Colonic mucosa (tissue), 4 donors: ENCODE results near the gene ANK2. TPM values are rescaled to one million over a fixed set of nuclear protein-coding genes. Genes with fewer than 3 reads are reported as not detected.

Experiments used
- DNase-seq: peaks from one replicate; pipeline ENCODE4 v3.0.0-alpha.2; 2020
- H3K27ac ChIP-seq: fragments of 200-600 bp; one replicate; pipeline ENCODE4 v1.8.0; 2021
- H3K27me3 ChIP-seq: fragments of 200-600 bp; one replicate; pipeline ENCODE4 v1.8.0; 2021
- H3K36me3 ChIP-seq: fragments of 200-600 bp; one replicate; pipeline ENCODE4 v1.8.0; 2021
- H3K4me1 ChIP-seq: fragments of 200-600 bp; one replicate; pipeline ENCODE4 v1.8.0; 2021; ENCODE audit warnings: mild to moderate bottlenecking
- H3K4me3 ChIP-seq: fragments of 200-600 bp; one replicate; pipeline ENCODE4 v1.8.0; 2021
- H3K9ac ChIP-seq, 2 donors: one replicate each; pipeline ENCODE4 v1.7.0; 2013; ENCODE audit warnings: control low read depth in 2 of 2, low read depth in 2 of 2, low read length in 2 of 2
- H3K9me3 ChIP-seq: fragments of 200-600 bp; one replicate; pipeline ENCODE4 v1.8.0; 2021
- CTCF ChIP-seq: fragments of 200-600 bp; IDR thresholded peaks from one replicate; pipeline ENCODE4 v1.8.0; 2022; ENCODE audit warnings: antibody characterized with exemption, mild to moderate bottlenecking
- intact Hi-C: fragments of 100-400 bp; cut with DNase I; formaldehyde crosslinking; loops from one replicate; pipeline ENCODE4 v1.14.1; 2022
- total RNA-seq, 2 donors: library from RNA; stranded (reverse); fragmentation: NEBNext Ultra II Directional in 1 of 2; extraction: Animal tissue kit (Norgen Biotek cat#: 25700) in 1 of 2; gene quantifications; one replicate each; pipeline ENCODE4 v1.2.1, GENCODE V29; 2021
- donor health status: healthy.
- donor health status: DM: no; HTN: no; CAD: no.
- donor health status: DM: no; HTN: no; CAD: no.

Gene ANK2
- total RNA-seq, 2 donors from 2014 or later, result 4.6 to 20.7 TPM

GRCh38 chr4:113292371-113293042 lies 243.1 kb downstream of the ANK2 start:
- H3K4me1 ChIP-seq, result no peaks in the 10 kb centered on the region
- intact Hi-C loops, result no loop called here
- H3K9me3 ChIP-seq, result no peaks in the 10 kb centered on the region
- H3K4me3 ChIP-seq, result no peak overlapping the region
- peak overlapping the region; percentile 49 for H3K27ac ChIP-seq
- DNase-seq, result peak; percentile 44
- no peak for TF ChIP-seq CTCF
- no peaks in the 10 kb centered on the region for H3K36me3 ChIP-seq
- H3K27me3 ChIP-seq, result no peaks in the 10 kb centered on the region
- H3K9ac ChIP-seq, result no peak overlapping the region

GRCh38 chr4:113293043-113293560 lies 243.6 kb downstream of the ANK2 start:
- intact Hi-C loops, result no loop called here
- Histone ChIP-seq H3K27me3 (no peaks in the 10 kb centered on the region), H3K4me1 (no peaks in the 10 kb centered on the region), H3K9ac (no peak overlapping the region), H3K4me3 (no peak overlapping the region), H3K9me3 (no peaks in the 10 kb centered on the region), H3K36me3 (no peaks in the 10 kb centered on the region), H3K27ac (peak overlapping the region; percentile 25)
- TF ChIP-seq CTCF, result no peak
- no peak for DNase-seq

GRCh38 chr4:113293674-113294073 lies 244.2 kb downstream of the ANK2 start:
- Histone ChIP-seq H3K9me3 (no peaks in the 10 kb centered on the region), H3K9ac (no peak overlapping the region), H3K27ac (peak overlapping the region; percentile 24), H3K4me1 (no peaks in the 10 kb centered on the region), H3K36me3 (no peaks in the 10 kb centered on the region), H3K4me3 (peak overlapping the region; percentile 8), H3K27me3 (no peaks in the 10 kb centered on the region)
- TF ChIP-seq CTCF, result no peak
- DNase-seq, result no peak
- intact Hi-C loops, result no loop called here

- no peak for TF ChIP-seq CTCF
- intact Hi-C loops, result no loop called here
- no peak overlapping the region for H3K27ac ChIP-seq
- H3K9me3 ChIP-seq, result no peaks in the 10 kb centered on the region
- H3K4me1 ChIP-seq, result no peaks in the 10 kb centered on the region
- H3K36me3 ChIP-seq, result no peaks in the 10 kb centered on the region
- H3K4me3 ChIP-seq, result no peak overlapping the region
- DNase-seq, result no peak
- H3K27me3 ChIP-seq, result no peaks in the 10 kb centered on the region
- no peak overlapping the region for H3K9ac ChIP-seq
Observed at GRCh38 chr4:113294908-113295307, 245.5 kb downstream of the ANK2 start.

- no peak overlapping the region for H3K27ac ChIP-seq
- DNase-seq, result no peak
- TF ChIP-seq CTCF, result no peak
- H3K4me3 ChIP-seq, result no peak overlapping the region
- no peaks in the 10 kb centered on the region for H3K9me3 ChIP-seq
- no peaks in the 10 kb centered on the region for H3K4me1 ChIP-seq
- intact Hi-C loops, result no loop called here
- H3K27me3 ChIP-seq, result no peaks in the 10 kb centered on the region
- H3K9ac ChIP-seq, result no peak overlapping the region
- H3K36me3 ChIP-seq, result no peaks in the 10 kb centered on the region
Observed at GRCh38 chr4:113300471-113300928, 251.0 kb downstream of the ANK2 start.
